NCI-H1048 (cell line): ENCODE measurements around the gene GASK1A.
"Not testable (repeated sequence)": the region's sequence is repeated elsewhere in the genome, so short reads cannot be mapped to it uniquely, and the experiment has no call there.

Source experiments
- DNase-seq: peaks from one replicate; lab custom pipeline; 2025; lab: John Stamatoyannopoulos, UW

Gene GASK1A

DNA sequence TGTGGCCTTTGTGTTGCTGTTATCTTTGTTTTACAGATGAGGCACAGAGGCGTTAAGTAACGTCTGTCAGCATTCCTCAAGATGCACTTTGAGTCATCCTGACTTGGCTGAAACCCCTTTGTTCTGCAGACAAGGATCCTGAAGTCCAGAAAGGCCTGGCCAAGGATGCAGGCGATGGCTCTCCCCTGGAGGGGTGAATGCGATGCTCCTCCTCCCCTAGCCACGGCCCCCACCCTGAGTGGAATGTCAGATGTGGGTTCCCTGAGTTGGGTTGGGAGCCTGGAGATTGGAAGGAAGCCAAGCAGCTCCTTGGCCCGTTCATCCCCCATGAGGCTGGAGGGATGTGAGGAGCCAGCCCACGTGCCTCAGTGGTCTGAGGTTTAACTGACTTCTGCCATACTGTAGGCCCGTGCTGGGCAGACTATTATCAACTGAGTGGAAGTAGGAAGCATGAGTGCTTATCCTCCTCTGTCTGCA is 83.5 kb downstream of the GASK1A start:
- no peak for DNase-seq

DNA sequence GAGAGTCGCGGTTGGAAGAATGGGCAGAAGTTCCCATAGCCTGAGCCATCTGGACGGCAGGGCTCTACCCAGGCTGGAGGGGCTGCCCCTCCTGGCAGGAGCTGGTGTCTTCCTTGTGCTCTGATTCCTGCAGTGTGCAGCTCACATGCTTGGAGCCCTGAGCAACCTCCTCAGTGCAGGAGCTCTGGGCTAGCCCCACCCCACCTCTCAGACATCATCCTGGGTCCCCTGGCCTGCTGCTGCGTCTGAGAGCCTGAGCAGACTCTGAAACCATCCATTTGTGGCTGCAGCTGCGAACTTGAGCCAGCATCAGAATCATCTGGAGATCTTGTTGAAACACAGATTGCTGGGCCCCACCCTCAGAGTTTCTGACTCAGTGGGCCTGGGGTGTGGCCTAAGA is 84.0 kb downstream of the GASK1A start:
- DNase-seq = no peak

DNA sequence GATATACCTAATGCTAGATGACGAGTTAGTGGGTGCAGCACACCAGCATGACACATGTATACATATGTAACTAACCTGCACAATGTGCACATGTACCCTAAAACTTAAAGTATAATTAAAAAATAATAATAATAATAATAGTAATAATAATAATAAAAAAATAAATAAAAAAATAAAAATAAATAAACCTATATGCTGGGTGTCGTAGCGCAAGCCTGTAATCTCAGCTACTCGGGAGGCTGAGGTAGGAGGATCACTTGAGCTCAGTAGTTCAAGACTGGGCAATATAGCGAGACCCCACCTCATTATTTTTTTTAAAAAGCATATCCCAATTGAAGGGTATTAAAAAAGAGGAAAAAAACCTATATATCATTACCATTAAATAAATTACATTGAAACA is 91.6 kb downstream of the GASK1A start:
- DNase-seq = not testable (repeated sequence)

DNA sequence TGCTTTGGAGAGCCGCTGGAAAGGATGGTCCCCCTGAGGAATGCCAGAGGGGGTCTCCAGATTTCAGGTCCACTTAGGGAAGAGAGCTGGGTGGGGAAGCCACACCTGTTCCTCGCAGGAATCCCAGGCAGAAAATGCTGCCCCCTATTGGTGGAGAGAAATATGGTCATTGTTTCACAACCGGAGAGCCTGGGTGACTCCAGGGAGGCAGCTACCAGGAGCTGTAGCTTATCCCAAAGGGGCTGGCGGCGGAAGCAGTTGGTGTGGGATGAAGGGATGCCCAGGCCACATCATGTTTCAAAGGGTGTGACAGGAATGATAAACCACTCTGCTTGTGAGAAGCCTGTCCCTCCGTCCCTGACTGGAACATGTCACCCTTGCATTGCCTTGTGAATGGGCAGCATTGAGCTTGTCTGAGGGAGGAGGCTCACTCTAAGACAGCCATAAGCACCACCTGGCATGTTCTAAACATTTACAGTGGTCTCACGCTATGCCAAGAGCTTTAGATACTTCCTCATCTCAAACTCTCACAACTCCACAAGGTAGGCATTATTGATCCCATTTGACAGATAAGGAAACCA is 92.3 kb downstream of the GASK1A start:
- no peak for DNase-seq

GRCh38 chr3:43072361-43072760 is 93.2 kb downstream of the GASK1A start:
- DNase-seq = no peak

GRCh38 chr3:43073116-43073835 is 94.2 kb downstream of the GASK1A start:
- no peak for DNase-seq

- DNase-seq = no peak
Measured at GRCh38 chr3:43073836-43074220, 94.7 kb downstream of the GASK1A start.

GRCh38 chr3:43074482-43074881 is 95.4 kb downstream of the GASK1A start:
- DNase-seq = no peak

DNA sequence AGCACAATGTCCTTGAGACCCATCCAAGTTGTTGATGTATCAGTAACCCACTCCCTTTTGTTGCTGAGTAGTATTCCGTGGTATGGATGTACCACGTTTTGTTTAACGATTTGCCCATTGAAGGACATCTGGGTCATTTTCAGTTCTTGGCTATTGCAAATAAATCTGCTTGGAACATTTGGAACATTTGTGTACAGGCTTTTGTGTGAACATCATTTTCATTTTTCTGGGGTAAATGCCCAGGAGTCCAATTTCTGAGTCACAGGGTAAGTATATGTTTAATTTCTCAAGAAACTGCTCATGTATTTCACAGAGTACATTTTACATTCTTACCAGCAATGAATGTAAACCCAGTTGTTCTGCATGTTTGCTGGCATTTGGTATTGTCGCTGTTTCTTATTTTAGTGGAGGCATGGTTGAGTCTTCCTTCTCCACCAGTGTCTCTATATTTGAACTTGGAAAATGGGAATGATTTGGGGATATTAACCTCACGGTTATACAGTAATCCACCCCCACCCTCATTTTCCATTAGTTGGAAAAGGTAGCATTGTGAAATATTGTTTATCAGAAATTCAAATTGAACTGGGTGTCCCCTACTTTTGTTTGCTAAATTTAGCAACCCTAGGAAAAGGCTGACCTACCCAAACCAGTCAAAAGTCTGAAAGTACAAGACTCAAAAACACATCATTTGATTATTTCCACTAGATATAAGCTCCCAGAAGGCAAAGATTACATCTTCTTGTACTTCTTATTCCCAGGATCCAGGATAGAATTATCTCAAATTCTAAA is 96.0 kb downstream of the GASK1A start:
- no peak for DNase-seq

DNA sequence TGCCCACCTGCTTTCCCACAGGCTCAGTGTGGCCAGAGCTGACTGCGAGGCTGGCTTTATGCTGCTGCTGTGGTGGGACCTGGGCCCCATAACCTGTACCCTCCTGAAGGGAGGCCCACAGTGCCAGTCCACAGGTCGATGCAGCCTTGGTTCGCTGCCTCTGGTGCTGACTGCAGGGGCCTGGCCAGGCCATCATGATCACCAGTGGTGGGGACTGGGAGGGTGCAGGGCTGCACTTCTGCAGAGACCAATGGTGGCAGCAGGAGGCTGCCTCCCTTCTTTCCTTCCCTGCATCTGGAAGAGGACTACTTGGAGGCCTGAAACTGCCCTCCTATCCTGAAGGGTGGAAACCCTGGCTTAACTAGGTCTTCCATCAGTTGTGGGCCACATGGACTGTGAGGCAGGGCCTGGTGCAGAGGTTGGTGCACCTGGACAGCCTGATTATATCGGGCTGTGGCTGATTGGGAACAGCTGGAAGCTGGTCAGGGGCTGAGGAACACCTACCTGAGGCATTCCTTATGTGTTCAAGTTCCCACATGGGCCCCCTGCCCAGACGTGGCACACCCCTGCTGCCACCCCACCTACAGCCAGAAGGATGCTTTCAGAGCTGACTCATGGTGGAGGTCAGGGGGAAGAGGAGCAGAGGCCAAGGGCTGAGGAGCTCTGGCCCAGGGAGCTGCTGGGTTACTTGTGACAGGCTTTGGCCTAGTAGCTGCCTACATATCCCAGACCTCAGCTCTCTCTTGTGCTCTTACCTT is 97.0 kb downstream of the GASK1A start:
- no peak for DNase-seq

- no peak for DNase-seq
Measured at GRCh38 chr3:43076857-43077256, 97.7 kb downstream of the GASK1A start.

DNA sequence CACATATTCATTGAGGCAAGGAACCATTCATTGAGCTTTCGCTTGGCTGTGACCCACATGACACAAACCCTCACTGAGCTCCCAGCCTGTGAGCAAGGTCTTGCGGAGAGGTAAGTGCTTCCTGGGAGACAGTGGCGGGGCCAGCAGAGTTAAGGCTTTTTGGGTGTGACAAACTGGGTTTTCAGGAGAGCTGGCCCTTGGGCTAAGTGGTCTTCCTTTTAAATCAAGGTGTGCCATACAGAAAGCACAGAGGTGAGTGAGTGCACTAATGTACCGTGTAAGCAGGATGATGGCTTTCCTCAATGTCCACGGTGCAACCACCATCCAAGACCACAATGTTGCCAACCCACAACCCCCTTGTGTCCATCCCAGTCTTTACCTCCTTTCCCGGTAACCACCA is 98.2 kb downstream of the GASK1A start:
- DNase-seq = no peak

DNA sequence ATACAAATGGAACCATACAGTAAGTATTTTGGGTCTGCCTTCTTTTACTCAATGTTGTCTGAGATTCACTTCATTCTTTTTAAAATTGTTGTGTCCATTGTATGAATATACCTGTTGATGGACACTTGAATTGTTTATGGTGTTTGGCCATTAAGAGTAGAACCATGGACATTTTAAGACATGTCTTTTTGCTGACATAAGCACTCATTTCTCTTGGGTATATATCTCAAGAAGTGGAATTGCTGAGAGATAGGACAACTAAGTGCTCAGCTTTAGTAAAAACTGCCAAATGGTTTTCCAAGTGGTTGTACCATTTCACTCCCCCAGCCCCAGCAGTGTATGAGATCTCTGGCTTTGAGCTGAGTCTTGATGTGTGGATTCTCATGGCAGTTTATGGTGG is 98.6 kb downstream of the GASK1A start:
- no peak for DNase-seq

DNA sequence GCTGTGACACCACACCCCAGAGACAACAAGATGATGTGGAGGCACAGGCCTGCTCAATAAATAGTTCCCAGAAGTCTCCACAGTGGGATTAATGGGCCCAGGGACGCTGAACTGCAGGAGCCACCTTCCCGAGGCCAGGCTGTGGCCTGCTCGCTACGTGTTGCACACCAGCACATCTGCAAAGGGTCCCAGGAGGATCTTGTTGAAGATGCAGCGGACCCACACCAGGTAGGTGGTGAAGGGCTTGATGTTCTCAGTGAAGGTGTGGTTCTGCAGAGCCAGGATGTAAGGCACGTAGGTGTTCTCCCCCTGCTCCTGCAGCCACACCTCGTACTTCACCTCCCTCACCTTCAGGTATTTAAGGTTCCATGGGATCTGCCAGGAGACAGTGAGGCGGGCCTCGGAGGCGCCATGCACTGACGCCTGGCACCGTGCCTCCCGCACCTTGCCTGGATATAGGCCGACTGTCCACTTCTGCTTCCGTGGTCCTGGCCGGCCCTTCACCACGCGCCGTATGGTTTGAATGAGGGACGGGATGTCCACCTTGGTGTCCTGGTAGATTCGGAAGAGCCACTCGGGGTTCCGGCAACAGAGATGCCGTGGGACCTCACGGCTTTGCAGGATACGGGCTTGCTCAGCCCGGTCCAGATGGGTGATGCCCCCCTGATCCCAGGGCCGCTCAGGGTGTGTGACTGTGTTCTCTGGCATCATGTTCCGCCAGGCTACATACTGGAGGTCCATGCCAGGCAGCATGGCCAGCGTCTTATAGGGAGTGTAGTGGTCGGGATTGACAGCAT is 100.6 kb downstream of the GASK1A start:
- no peak for DNase-seq

- no peak for DNase-seq
Measured at GRCh38 chr3:43080726-43081568, 101.8 kb downstream of the GASK1A start.

DNA sequence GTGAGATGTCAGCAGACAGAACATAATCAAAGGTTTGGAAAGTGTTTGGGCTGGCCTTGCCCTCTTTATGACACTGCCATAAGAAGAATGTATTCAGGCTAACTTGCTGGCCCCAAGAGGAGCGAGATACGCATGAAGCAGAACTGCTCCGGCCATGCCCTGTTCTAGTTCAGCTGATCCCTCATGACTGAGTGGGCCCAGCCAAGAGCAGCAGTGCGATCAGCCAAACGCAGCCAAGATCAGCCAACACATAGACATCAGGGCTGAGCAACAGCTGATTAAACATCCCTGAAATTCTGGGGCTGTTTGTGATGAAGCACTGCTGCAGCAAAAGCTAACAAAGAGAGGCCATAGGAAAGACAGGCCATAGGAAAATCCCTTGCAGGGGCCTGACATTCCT is 102.7 kb downstream of the GASK1A start:
- no peak for DNase-seq

GRCh38 chr3:43082457-43082856 is 103.3 kb downstream of the GASK1A start:
- no peak for DNase-seq

DNA sequence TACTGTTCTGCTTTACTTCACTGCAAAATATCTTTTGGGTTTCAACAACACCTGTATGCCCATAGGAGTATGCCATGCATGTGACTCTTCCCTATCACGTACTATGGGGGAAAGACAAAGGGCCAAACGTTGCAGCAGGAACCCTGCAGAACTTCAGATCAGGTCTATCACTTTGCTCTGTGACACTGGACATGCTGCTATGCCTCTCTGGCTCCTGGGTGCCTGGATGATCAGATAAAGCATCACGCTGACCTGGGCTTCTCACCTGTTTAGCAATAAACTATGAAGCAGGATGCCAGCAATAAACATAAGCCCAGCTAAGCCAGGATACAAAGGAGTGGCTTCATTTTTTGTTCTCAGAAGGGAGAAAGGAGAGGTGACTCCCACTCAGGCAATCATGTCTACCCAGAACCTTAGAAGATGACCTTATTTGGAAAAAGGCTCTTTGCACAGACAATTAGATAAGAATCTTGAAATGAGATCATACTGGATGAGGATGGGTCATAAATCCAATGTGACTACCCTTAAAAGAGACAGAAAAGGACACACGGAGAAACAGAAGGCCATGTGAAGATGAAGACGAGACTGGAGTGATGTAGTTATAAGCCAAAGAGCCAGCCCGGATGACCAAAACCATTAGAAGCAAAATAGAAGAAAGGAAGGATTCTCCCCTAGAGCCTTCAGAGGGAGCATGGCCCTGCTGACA is 107.5 kb downstream of the GASK1A start:
- DNase-seq = no peak

GRCh38 chr3:43087249-43087776 is 108.2 kb downstream of the GASK1A start:
- DNase-seq = no peak

DNA sequence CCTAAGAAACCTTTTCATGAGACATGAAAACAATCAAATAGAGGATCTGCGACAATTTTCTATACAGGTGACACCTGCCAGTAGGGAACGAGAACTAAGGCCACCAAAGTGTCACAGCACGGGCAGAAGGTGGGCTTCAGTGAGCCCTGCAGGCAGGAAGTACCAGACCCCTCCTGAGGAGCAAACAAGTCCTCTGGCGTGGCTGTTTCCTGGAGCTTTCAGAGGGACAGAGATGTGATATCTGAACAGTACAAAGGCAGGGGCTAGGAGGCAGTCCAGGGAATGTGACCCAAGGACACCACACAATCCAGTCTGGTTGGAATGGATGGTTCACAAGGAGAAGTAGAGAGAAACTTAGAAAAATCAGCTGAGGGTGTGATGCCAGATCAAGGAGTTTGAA is 110.0 kb downstream of the GASK1A start:
- DNase-seq = no peak
